Measurements from ENCODE around the gene ABLIM3. TPM values are rescaled to one million over a fixed set of nuclear protein-coding genes. Genes with fewer than 3 reads are reported as not detected.

ABLIM3 gene
- total and polyA plus RNA-seq, 9 donors, result 33.2 to 131 (median 109) TPM

- H3K4me3 ChIP-seq (ENCODE audit: low read length), result no peak overlapping the region
- peak overlapping the region; percentile 1 for H3K27ac ChIP-seq (ENCODE audit: low read length)
- DNase-seq, result no peak
- H3K27me3 ChIP-seq (ENCODE audit: control insufficient read depth, insufficient read depth, low read length), result no peaks in the 10 kb centered on the region
- no peaks in the 10 kb centered on the region for H3K36me3 ChIP-seq (ENCODE audit: control insufficient read depth, insufficient read depth, low read length)
- no peaks in the 10 kb centered on the region for H3K9me3 ChIP-seq (replicated peaks; ENCODE audit: control insufficient read depth, low read depth, low read length)
- WGBS (ENCODE audit: insufficient coverage), result no CpG with 5 or more reads among the region's 4 CpGs
- H3K4me1 ChIP-seq (ENCODE audit: control insufficient read depth, insufficient read depth, low read length), result peaks cover 47% of the 10 kb centered on the region
Measured at GRCh38 chr5:149156435-149157083, 15.3 kb downstream of the ABLIM3 start.

GRCh38 chr5:149157330-149157729 lies 16.0 kb downstream of the ABLIM3 start:
- WGBS (ENCODE audit: insufficient coverage), result 50% methylated on average over 1 of the region's 2 CpGs
- DNase-seq, result no peak
- Histone ChIP-seq H3K4me3 (ENCODE audit: low read length) (no peak overlapping the region), H3K4me1 (ENCODE audit: control insufficient read depth, insufficient read depth, low read length) (peaks cover 41% of the 10 kb centered on the region), H3K9me3 (replicated peaks; ENCODE audit: control insufficient read depth, low read depth, low read length) (no peaks in the 10 kb centered on the region), H3K27ac (ENCODE audit: low read length) (no peak overlapping the region), H3K27me3 (ENCODE audit: control insufficient read depth, insufficient read depth, low read length) (no peaks in the 10 kb centered on the region), H3K36me3 (ENCODE audit: control insufficient read depth, insufficient read depth, low read length) (no peaks in the 10 kb centered on the region)

- DNase-seq, result no peak
- H3K4me1 ChIP-seq (ENCODE audit: control insufficient read depth, insufficient read depth, low read length), result peaks cover 23% of the 10 kb centered on the region
- H3K9me3 ChIP-seq (replicated peaks; ENCODE audit: control insufficient read depth, low read depth, low read length), result no peaks in the 10 kb centered on the region
- no peak overlapping the region for H3K4me3 ChIP-seq (ENCODE audit: low read length)
- H3K36me3 ChIP-seq (ENCODE audit: control insufficient read depth, insufficient read depth, low read length), result no peaks in the 10 kb centered on the region
- H3K27me3 ChIP-seq (ENCODE audit: control insufficient read depth, insufficient read depth, low read length), result no peaks in the 10 kb centered on the region
- H3K27ac ChIP-seq (ENCODE audit: low read length), result no peak overlapping the region
- WGBS (ENCODE audit: insufficient coverage), result no CpG with 5 or more reads among the region's 3 CpGs
Measured at GRCh38 chr5:149160291-149160787, 19.0 kb downstream of the ABLIM3 start.

- Histone ChIP-seq H3K4me1 (ENCODE audit: control insufficient read depth, insufficient read depth, low read length) (peaks cover 14% of the 10 kb centered on the region), H3K27me3 (ENCODE audit: control insufficient read depth, insufficient read depth, low read length) (no peaks in the 10 kb centered on the region), H3K36me3 (ENCODE audit: control insufficient read depth, insufficient read depth, low read length) (no peaks in the 10 kb centered on the region), H3K4me3 (ENCODE audit: low read length) (no peak overlapping the region), H3K9me3 (replicated peaks; ENCODE audit: control insufficient read depth, low read depth, low read length) (no peaks in the 10 kb centered on the region), H3K27ac (ENCODE audit: low read length) (no peak overlapping the region)
- DNase-seq, result no peak
- 70% methylated on average over 5 of the region's 9 CpGs for WGBS (ENCODE audit: insufficient coverage)
Measured at GRCh38 chr5:149161026-149161687, 19.9 kb downstream of the ABLIM3 start.

- 80% methylated on average over 1 of the region's 5 CpGs for WGBS (ENCODE audit: insufficient coverage)
- Histone ChIP-seq H3K4me1 (ENCODE audit: control insufficient read depth, insufficient read depth, low read length) (peaks cover 14% of the 10 kb centered on the region), H3K36me3 (ENCODE audit: control insufficient read depth, insufficient read depth, low read length) (no peaks in the 10 kb centered on the region), H3K9me3 (replicated peaks; ENCODE audit: control insufficient read depth, low read depth, low read length) (no peaks in the 10 kb centered on the region), H3K4me3 (ENCODE audit: low read length) (no peak overlapping the region), H3K27me3 (ENCODE audit: control insufficient read depth, insufficient read depth, low read length) (no peaks in the 10 kb centered on the region), H3K27ac (ENCODE audit: low read length) (no peak overlapping the region)
- no peak for DNase-seq
Measured at GRCh38 chr5:149161850-149162249, 20.6 kb downstream of the ABLIM3 start.

- no peak overlapping the region for H3K27ac ChIP-seq (ENCODE audit: low read length)
- H3K27me3 ChIP-seq (ENCODE audit: control insufficient read depth, insufficient read depth, low read length), result no peaks in the 10 kb centered on the region
- H3K4me1 ChIP-seq (ENCODE audit: control insufficient read depth, insufficient read depth, low read length), result peaks cover 14% of the 10 kb centered on the region
Measured at GRCh38 chr5:149162401-149163084, 21.2 kb downstream of the ABLIM3 start.

GRCh38 chr5:149164731-149165130 lies 23.4 kb downstream of the ABLIM3 start:
- Histone ChIP-seq H3K4me1 (ENCODE audit: control insufficient read depth, insufficient read depth, low read length) (peaks cover 14% of the 10 kb centered on the region), H3K4me3 (ENCODE audit: low read length) (no peak overlapping the region), H3K27ac (ENCODE audit: low read length) (no peak overlapping the region), H3K27me3 (ENCODE audit: control insufficient read depth, insufficient read depth, low read length) (no peaks in the 10 kb centered on the region), H3K9me3 (replicated peaks; ENCODE audit: control insufficient read depth, low read depth, low read length) (no peaks in the 10 kb centered on the region), H3K36me3 (ENCODE audit: control insufficient read depth, insufficient read depth, low read length) (no peaks in the 10 kb centered on the region)
- WGBS (ENCODE audit: insufficient coverage), result no CpG with 5 or more reads among the region's 1 CpG
- DNase-seq, result no peak

More at GRCh38 chr5:149162401-149163084, 21.2 kb downstream of the ABLIM3 start:
- no peak for DNase-seq
- no peaks in the 10 kb centered on the region for H3K36me3 ChIP-seq (ENCODE audit: control insufficient read depth, insufficient read depth, low read length)
- no peak overlapping the region for H3K4me3 ChIP-seq (ENCODE audit: low read length)
- WGBS (ENCODE audit: insufficient coverage), result 58% methylated on average over 7 of the region's 9 CpGs
- H3K9me3 ChIP-seq (replicated peaks; ENCODE audit: control insufficient read depth, low read depth, low read length), result no peaks in the 10 kb centered on the region

GRCh38 chr5:149166128-149166527 lies 24.8 kb downstream of the ABLIM3 start:
- H3K9me3 ChIP-seq (replicated peaks; ENCODE audit: control insufficient read depth, low read depth, low read length), result no peaks in the 10 kb centered on the region
- H3K36me3 ChIP-seq (ENCODE audit: control insufficient read depth, insufficient read depth, low read length), result no peaks in the 10 kb centered on the region
- H3K27me3 ChIP-seq (ENCODE audit: control insufficient read depth, insufficient read depth, low read length), result no peaks in the 10 kb centered on the region
- no peak overlapping the region for H3K27ac ChIP-seq (ENCODE audit: low read length)
- no peak overlapping the region for H3K4me3 ChIP-seq (ENCODE audit: low read length)
- no peak for DNase-seq
- peaks cover 9% of the 10 kb centered on the region for H3K4me1 ChIP-seq (ENCODE audit: control insufficient read depth, insufficient read depth, low read length)

GRCh38 chr5:149166591-149167100 lies 25.4 kb downstream of the ABLIM3 start:
- no peak for DNase-seq
- no peak overlapping the region for H3K27ac ChIP-seq (ENCODE audit: low read length)

GRCh38 chr5:149168276-149168906 lies 27.1 kb downstream of the ABLIM3 start:
- H3K9me3 ChIP-seq (replicated peaks; ENCODE audit: control insufficient read depth, low read depth, low read length), result no peaks in the 10 kb centered on the region
- no peaks in the 10 kb centered on the region for H3K36me3 ChIP-seq (ENCODE audit: control insufficient read depth, insufficient read depth, low read length)
- no peak overlapping the region for H3K4me3 ChIP-seq (ENCODE audit: low read length)
- DNase-seq, result no peak
- no peaks in the 10 kb centered on the region for H3K27me3 ChIP-seq (ENCODE audit: control insufficient read depth, insufficient read depth, low read length)
- H3K27ac ChIP-seq (ENCODE audit: low read length), result no peak overlapping the region
- peaks cover 13% of the 10 kb centered on the region for H3K4me1 ChIP-seq (ENCODE audit: control insufficient read depth, insufficient read depth, low read length)
- no CpG with 5 or more reads among the region's 4 CpGs for WGBS (ENCODE audit: insufficient coverage)

More at GRCh38 chr5:149166591-149167100, 25.4 kb downstream of the ABLIM3 start:
- no peaks in the 10 kb centered on the region for H3K9me3 ChIP-seq (replicated peaks; ENCODE audit: control insufficient read depth, low read depth, low read length)
- no peaks in the 10 kb centered on the region for H3K36me3 ChIP-seq (ENCODE audit: control insufficient read depth, insufficient read depth, low read length)
- no peak overlapping the region for H3K4me3 ChIP-seq (ENCODE audit: low read length)
- H3K4me1 ChIP-seq (ENCODE audit: control insufficient read depth, insufficient read depth, low read length), result peaks cover 5% of the 10 kb centered on the region
- H3K27me3 ChIP-seq (ENCODE audit: control insufficient read depth, insufficient read depth, low read length), result no peaks in the 10 kb centered on the region
